RWPE1 (cell line): ENCODE results near the gene ACCS.

Experiments used
- CTCF ChIA-PET: fragments of 350-600 bp; sonication (Branson Sonifier 250); formaldehyde crosslinking; extraction: SDS; loops from one replicate; lab custom pipeline; 2021; lab: Yijun Ruan, JAX
- POLR2A ChIA-PET: fragments of 400-600 bp; formaldehyde crosslinking; extraction: SDS; loops from one replicate; lab custom pipeline; 2020; ENCODE audit warnings: antibody characterized with exemption; ENCODE audit not compliant: low non-redundant PET; lab: Yijun Ruan, JAX
- DNase-seq: peaks from one replicate; pipeline ENCODE4 v3.0.0; 2012; ENCODE audit warnings: low spot score
- H3K27ac ChIP-seq: fragments of 450-650 bp; 2 replicates; pipeline ENCODE4 v1.5.1; 2017
- CTCF ChIP-seq: fragments of 450-650 bp; conservative IDR thresholded peaks from 2 replicates; pipeline ENCODE4 v1.5.1; 2017; ENCODE audit warnings: low read depth, mild to moderate bottlenecking

ACCS gene

DNA sequence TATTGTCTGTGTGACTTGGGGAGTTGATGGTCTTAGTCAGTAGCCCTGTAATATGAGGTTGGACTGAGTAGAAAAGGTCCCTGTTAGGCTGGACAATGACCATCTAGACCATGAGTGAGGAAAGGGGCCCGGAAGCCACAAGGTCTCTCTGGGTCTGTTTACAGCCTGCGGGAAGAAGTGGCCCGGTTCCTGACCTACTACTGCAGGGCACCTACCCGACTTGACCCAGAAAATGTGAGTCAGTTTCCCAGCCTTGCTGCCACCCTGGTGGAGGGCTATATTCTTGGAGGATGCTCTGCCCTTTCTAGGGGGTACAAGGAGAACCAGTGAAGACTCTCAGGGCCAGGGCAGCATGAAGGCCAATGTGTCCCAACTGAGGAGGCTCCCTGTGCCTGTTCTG lies 14.9 kb upstream of the ACCS start:
- DNase-seq = no peak
- no peak for TF ChIP-seq CTCF
- no peak overlapping the region for H3K27ac ChIP-seq
- ChIA-PET CTCF (no interaction called here), POLR2A (no interaction called here)

DNA sequence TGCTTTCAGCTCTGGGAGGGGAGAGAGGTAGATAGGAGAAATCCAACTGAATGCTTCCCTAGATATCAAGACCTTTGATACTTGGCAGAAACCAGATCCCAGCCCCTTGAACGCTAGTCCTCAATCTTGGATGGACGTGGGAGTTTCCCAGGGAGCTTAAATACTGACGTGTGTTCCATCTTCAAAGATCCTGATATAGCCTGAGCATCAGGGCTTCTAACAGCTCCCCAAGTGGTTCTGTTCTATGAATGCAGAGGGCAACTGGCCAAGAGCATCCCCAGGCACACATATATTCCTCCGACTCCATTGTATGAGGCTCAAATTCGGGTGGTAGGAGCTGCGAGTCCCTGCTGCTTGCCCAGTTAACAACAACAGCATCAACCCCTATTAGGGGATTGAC lies 8.7 kb upstream of the ACCS start:
- ChIA-PET CTCF (no interaction called here), POLR2A (no interaction called here)
- TF ChIP-seq CTCF = no peak
- DNase-seq = no peak
- H3K27ac ChIP-seq = no peak overlapping the region

DNA sequence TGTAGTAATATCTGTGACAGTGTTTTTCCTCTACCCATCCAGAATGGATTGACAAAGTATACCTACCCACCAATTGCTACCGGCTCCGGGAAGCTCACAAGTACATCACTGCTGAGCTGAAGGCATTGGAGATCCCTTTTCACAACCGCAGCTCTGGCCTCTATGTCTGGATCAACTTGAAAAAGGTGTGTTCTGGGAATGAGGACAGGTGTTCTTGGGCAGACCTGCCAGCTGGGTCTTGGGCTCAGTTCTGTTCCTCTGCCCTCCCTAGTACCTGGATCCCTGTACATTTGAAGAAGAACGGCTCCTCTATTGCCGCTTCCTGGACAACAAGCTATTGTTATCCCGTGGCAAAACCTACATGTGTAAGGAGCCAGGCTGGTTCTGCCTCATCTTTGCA lies 7.8 kb upstream of the ACCS start:
- ChIA-PET CTCF (no interaction called here), POLR2A (no interaction called here)
- H3K27ac ChIP-seq = no peak overlapping the region
- DNase-seq = no peak
- TF ChIP-seq CTCF = no peak

- POLR2A ChIA-PET = interaction anchor here (0.6 kb wide), 1 partner anchor 1396 kb away, joined by 3 read pairs; no protein-coding TSS in a partner anchor
Observed at GRCh38 chr11:44065161-44065661, 859 bp upstream of the ACCS start.

GRCh38 chr11:44066732-44067141 lies 667 bp downstream of the ACCS start:
- CTCF ChIA-PET = interaction anchor here (0.6 to 2.2 kb wide), 6 partner anchors 12 to 483 kb away, joined by 3 to 8 read pairs (median 4); partner anchors contain the start of gene EXT2
- H3K27ac ChIP-seq = peak overlapping the region; percentile 85
- peak; percentile 68 for DNase-seq
- POLR2A ChIA-PET = no interaction called here
- TF ChIP-seq CTCF = no peak

More at GRCh38 chr11:44065161-44065661, 859 bp upstream of the ACCS start:
- CTCF ChIA-PET = interaction anchor here (0.8 to 1.0 kb wide), 2 partner anchors 175 to 1771 kb away, joined by 3 to 4 read pairs; no protein-coding TSS in a partner anchor
- no peak overlapping the region for H3K27ac ChIP-seq
- DNase-seq = no peak
- TF ChIP-seq CTCF = no peak

DNA sequence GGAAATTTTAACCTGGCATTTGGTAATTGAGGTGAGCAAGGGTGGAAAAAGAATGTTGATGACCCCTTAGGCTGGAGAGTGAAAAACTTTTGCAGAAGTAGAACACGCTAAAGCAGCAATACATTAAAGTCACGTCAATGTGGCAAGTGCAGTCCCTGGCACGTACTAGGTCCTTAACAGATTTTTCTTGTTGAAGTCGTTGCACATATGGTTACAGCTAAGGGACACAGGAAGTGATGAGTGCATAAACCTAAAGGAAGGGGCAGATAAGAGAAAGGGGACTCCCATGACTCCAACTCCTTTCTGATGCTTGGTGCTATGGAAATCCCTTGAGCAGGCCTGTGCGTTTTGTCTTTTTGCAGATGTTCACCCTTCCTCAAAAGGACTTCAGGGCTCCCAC lies 1.2 kb downstream of the ACCS start:
- no peak for TF ChIP-seq CTCF

More for the DNA sequence above, 1.2 kb downstream of the ACCS start:
- DNase-seq = no peak
- ChIA-PET POLR2A (no interaction called here), CTCF (interaction anchor here (0.7 to 2.2 kb wide), 4 partner anchors 18 to 177 kb away, joined by 3 to 8 read pairs (median 4); partner anchors contain the start of gene EXT2)
- H3K27ac ChIP-seq = peak overlapping the region; percentile 85
